ENCODE data around the gene TMEM164.

TMEM164 gene

GRCh38 chrX:110173192-110174175 is 170.6 kb downstream of the TMEM164 start:
- no peak for DNase-seq

GRCh38 chrX:110175146-110175545 is 172.2 kb downstream of the TMEM164 start:
- no peak for DNase-seq

GRCh38 chrX:110175696-110176095 is 172.8 kb downstream of the TMEM164 start:
- no peak for DNase-seq

- DNase-seq, result no peak
Measured at GRCh38 chrX:110178179-110178865, 175.4 kb downstream of the TMEM164 start.

- no peak for DNase-seq
Measured at GRCh38 chrX:110180176-110180927, 177.4 kb downstream of the TMEM164 start.

GRCh38 chrX:110180928-110181310 is 178.0 kb downstream of the TMEM164 start:
- DNase-seq, result no peak

GRCh38 chrX:110181459-110182137 is 178.7 kb downstream of the TMEM164 start:
- no peak for DNase-seq

- DNase-seq, result no peak
Measured at GRCh38 chrX:110182362-110182761, 179.4 kb downstream of the TMEM164 start.

GRCh38 chrX:110182865-110183264 is 180.0 kb downstream of the TMEM164 start:
- DNase-seq, result no peak

GRCh38 chrX:110183314-110183713 is 180.4 kb downstream of the TMEM164 start:
- DNase-seq, result no peak

GRCh38 chrX:110188701-110189558 is 186.0 kb downstream of the TMEM164 start:
- no peak for DNase-seq

- DNase-seq, result no peak
Measured at GRCh38 chrX:110192516-110192915, 189.6 kb downstream of the TMEM164 start.

GRCh38 chrX:110194977-110195376 is 192.1 kb downstream of the TMEM164 start:
- DNase-seq, result no peak

GRCh38 chrX:110201799-110202198 is 198.9 kb downstream of the TMEM164 start:
- DNase-seq, result no peak

GRCh38 chrX:110204986-110205385 is 202.1 kb downstream of the TMEM164 start:
- DNase-seq, result no peak

GRCh38 chrX:110208092-110208491 is 205.2 kb downstream of the TMEM164 start:
- no peak for DNase-seq

GRCh38 chrX:110210417-110211139 is 207.7 kb downstream of the TMEM164 start:
- DNase-seq, result no peak

GRCh38 chrX:110211340-110211739 is 208.4 kb downstream of the TMEM164 start:
- DNase-seq, result no peak

GRCh38 chrX:110212299-110212698 is 209.4 kb downstream of the TMEM164 start:
- DNase-seq, result no peak

- DNase-seq, result no peak
Measured at GRCh38 chrX:110213183-110213582, 210.3 kb downstream of the TMEM164 start.

- no peak for DNase-seq
Measured at GRCh38 chrX:110214684-110215083, 211.8 kb downstream of the TMEM164 start.

Measured in central memory CD4-positive, alpha-beta T cell (primary cell).